Heart left ventricle (tissue), 16 donors: ENCODE data around the gene PLAGL2. TPM values are rescaled to one million over a fixed set of nuclear protein-coding genes. Genes with fewer than 3 reads are reported as not detected.

ENCODE experiments used
- ATAC-seq, 4 donors: fragments of 200-7000 bp; cut with Tn5 transposase; one replicate each; pipeline ENCODE4 v1.9.1; 2020 to 2022; ENCODE audit warnings: moderate library complexity in 4 of 4, mild to moderate bottlenecking in 3 of 4, moderate number of reproducible peaks in 1 of 4
- DNase-seq, 5 donors: peaks; one replicate each; pipeline ENCODE4 v3.0.0-alpha.2; 2020
- H3K27ac ChIP-seq, 12 donors: fragments of 200-600 bp; sonication (generic) in 4 of 12; one replicate each; pipeline versions ENCODE4 v1.5.0 to v1.8.0; 2016 to 2022; ENCODE audit warnings: mild to moderate bottlenecking in 2 of 12
- H3K27me3 ChIP-seq, 9 donors: fragments of 200-600 bp; sonication (generic) in 2 of 9; one replicate each; pipeline versions ENCODE4 v1.5.1 to v1.8.0; 2016 to 2022; ENCODE audit warnings: mild to moderate bottlenecking in 3 of 9
- H3K36me3 ChIP-seq, 9 donors: fragments of 200-600 bp; sonication (generic) in 2 of 9; one replicate each; pipeline versions ENCODE4 v1.5.0 to v1.8.0; 2018 to 2022; ENCODE audit warnings: mild to moderate bottlenecking in 2 of 9
- H3K4me1 ChIP-seq, 12 donors: fragments of 200-600 bp; sonication (generic) in 4 of 12; one replicate each; pipeline versions ENCODE4 v1.5.0 to v1.8.0; 2016 to 2022; ENCODE audit warnings: mild to moderate bottlenecking in 3 of 12
- H3K4me3 ChIP-seq, 12 donors: fragments of 200-600 bp; sonication (generic) in 4 of 12; one replicate each; pipeline versions ENCODE4 v1.5.0 to v1.8.0; 2017 to 2022; ENCODE audit warnings: mild to moderate bottlenecking in 9 of 12, moderate library complexity in 4 of 12
- H3K9me3 ChIP-seq, 12 donors: fragments of 200-600 bp; sonication (generic) in 4 of 12; one replicate each; pipeline versions ENCODE4 v1.5.0 to v1.8.0; 2016 to 2022; ENCODE audit warnings: mild to moderate bottlenecking in 1 of 12
- POLR2A ChIP-seq, 2 donors: fragments of 450-650 bp; IDR thresholded peaks; one replicate each; pipeline ENCODE4 v1.6.1; 2017; ENCODE audit warnings: antibody characterized with exemption in 2 of 2, mild to moderate bottlenecking in 2 of 2, moderate library complexity in 2 of 2
- WGBS, 4 donors: extraction: QIAGEN DNeasy Blood & Tissue Kit in 2 of 4; methylation state at CpG; one replicate each; pipeline versions ENCODE4 v1.1.5 to v1.1.7; 2013 to 2018; 5-methylcytosine and 5-hydroxymethylcytosine counted together
- intact Hi-C, 10 donors: fragments of 100-400 bp; cut with DNase I; formaldehyde crosslinking; loops; one replicate each; pipeline versions ENCODE4 v1.11.1 to v1.14.2; 2022
- polyA plus RNA-seq, 2 donors: library from polyadenylated mRNA; stranded (reverse); fragments of 200-250 nt; gene quantifications; one replicate each; pipeline ENCODE4 v1.2.3, GENCODE V29; 2013
- total RNA-seq, 9 donors: library from RNA; depleted of rRNA in 2 of 9; stranded (reverse); fragments of >200 nt in 2 of 9; fragmentation: NEBNext Ultra II Directional in 3 of 9; extraction: Animal tissue kit (Norgen Biotek cat#: 25700) in 3 of 9; gene quantifications; one replicate each; pipeline versions ENCODE4 v1.1.0 to v1.2.4, GENCODE V29; 2016 to 2023
- TF ChIP-seq, protein P1 (sequence below), 12 donors: fragments of 200-600 bp; sonication (generic) in 4 of 12; IDR thresholded peaks; one replicate each; pipeline versions ENCODE4 v1.5.0 to v1.8.0; 2018 to 2022; ENCODE audit warnings: antibody characterized with exemption in 12 of 12, mild to moderate bottlenecking in 5 of 12
- donor health status: ischemic (EF 13 %, LVEDD 7.1; RV severe dilation, severe dysfunction).
- donor health status: healthy with polysubstance abuse.
- donor health status: DM: no; HTN: yes; CAD: no.
- donor health status: DM: no; HTN: no; CAD: no.
- donor health status: ischemic (EF 25% LVEDD 6.9; RV normal size, moderate dysfunction).
- donor health status: ischemic (EF 25% LVEDD 5.7; RV mildly dilated, moderate dysfunction).
- donor health status: healthy.
- donor health status: DM: yes; HTN: yes; CAD: no.
- donor health status: ischemic (EF 35%, LVEDD 5.7; RV mildly dilated, moderate dysfunction).
- donor health status: nonischemic (EF 11% LVEDD 7.7; RV severe dilation, severe dysfunction).
- donor health status: DM: yes; HTN: yes; CAD: no.
- donor health status: PGD.
- donor health status: ischemic (EF 29% LVEDD 5.4; RV normal size, mild dysfunction).
- donor health status: nonischemic (EF 23%, LVEDD 6.1; RV moderate dilation, normal function).

PLAGL2 gene
- total and polyA plus RNA-seq, 11 donors = 4.0 to 9.9 (median 6.3) TPM

DNA sequence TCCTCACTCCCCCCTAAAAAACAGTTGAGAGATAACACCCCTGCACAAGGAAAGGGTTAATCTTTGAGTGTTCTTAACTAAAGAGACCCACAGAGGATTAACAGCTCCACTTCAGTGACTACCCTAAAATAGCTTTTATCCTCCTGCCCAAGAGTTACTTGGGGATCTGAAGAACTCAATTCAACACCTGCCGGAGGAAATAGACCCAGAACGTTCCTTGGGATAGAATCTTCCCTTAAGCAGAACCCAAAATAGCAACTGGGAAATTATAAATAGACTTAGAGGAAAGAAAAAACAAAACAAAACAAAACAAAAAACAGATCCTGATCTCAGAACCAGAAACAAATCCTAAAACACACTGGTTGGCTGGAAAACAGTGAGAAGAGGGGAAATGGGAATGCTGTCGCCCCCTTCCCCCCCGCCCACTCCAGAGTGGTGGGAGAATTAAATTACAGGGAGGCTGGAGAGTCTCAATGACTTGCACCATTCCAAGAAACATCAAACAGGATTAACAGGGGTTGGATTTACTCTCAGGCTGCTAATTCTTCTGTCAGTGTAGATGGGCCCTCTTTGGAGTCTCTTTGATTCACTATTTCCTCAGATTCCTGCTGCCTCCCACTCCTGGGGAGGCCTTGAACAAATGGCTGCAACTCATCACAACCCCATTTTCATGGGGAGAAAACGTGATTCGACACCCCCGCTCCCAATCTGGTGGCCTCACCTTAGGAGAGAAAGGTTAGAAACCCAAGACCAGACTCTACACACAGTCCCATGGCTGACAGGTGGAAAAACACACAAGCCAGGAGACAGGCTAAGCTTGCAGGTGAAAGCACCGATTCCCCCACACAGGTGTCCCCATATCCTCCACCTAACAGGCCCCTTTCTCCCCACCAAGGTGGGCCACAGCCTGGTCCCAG, 1.4 kb downstream of the PLAGL2 start:
- intact Hi-C loops = loop anchor here in 5 of 10 donors (2.0 to 10.0 kb wide), 4 partner anchors 95 to 276 kb away; partner anchors contain the start of genes TM9SF4 (in 3 of the 5) and ASXL1 (in 1 of the 5)
- H3K9me3 ChIP-seq = no peaks in the 10 kb centered on the region
- TF ChIP-seq POLR2A (IDR thresholded peaks at IDR 0.05) = no peak
- TF ChIP-seq, protein P1, sequence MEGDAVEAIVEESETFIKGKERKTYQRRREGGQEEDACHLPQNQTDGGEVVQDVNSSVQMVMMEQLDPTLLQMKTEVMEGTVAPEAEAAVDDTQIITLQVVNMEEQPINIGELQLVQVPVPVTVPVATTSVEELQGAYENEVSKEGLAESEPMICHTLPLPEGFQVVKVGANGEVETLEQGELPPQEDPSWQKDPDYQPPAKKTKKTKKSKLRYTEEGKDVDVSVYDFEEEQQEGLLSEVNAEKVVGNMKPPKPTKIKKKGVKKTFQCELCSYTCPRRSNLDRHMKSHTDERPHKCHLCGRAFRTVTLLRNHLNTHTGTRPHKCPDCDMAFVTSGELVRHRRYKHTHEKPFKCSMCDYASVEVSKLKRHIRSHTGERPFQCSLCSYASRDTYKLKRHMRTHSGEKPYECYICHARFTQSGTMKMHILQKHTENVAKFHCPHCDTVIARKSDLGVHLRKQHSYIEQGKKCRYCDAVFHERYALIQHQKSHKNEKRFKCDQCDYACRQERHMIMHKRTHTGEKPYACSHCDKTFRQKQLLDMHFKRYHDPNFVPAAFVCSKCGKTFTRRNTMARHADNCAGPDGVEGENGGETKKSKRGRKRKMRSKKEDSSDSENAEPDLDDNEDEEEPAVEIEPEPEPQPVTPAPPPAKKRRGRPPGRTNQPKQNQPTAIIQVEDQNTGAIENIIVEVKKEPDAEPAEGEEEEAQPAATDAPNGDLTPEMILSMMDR (IDR thresholded peaks at IDR 0.05) = no peak
- DNase-seq (no peak), ATAC-seq (peak in 1 of 4 donors; percentile 1)
- WGBS, 4 donors = 25 to 40% (median 32%) methylated on average over 8 of the region's 8 CpGs
- H3K4me3 ChIP-seq = peak overlapping the region in 11 of 12 donors; percentile 70 to 99 (median 97)
- H3K36me3 ChIP-seq = peaks cover 0 to 37% (median 18%) of the 10 kb centered on the region in 9 donors
- H3K27ac ChIP-seq = peak overlapping the region; percentile 67 to 99 (median 93)
- peaks cover 10 to 74% (median 62%) of the 10 kb centered on the region in 12 donors for H3K4me1 ChIP-seq
- no peaks in the 10 kb centered on the region for H3K27me3 ChIP-seq

DNA sequence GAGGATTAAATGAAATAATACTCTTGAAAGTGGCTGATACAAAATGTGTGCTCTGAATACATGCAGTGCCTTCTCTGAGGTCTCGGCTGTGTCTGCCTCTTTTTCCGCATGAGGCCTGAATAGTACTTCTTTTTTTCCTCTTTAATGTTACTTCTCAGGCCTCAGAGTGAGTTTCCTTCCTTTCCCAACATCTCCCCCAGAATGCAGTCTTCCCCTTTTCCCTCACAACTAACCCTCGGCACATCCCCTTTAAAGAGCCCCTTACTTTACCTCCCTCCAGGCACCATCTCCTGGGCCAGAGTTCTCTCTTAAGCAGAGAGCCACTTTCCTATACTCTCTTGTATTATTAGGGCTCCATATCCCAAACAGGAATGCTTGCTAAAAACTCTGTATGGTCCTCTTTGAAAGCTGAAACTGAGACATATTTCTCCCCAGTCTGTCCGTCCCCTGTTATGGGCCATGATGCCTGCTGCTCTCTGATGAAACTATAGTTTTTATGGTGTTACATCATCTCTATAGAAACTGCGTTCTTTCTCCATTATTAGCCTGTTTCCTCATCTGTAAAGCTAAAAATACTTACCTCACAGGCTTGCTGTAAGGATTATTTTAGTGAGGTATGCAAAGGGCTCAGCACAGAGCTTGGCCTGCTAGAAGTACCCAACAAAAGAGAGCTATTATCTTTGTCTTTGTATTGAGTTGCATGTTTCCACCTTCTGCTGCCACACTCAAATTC, 2.3 kb downstream of the PLAGL2 start:
- 45 to 49% (median 46%) methylated on average over 5 of the region's 5 CpGs for WGBS, 4 donors
- no peak for DNase-seq
- TF ChIP-seq POLR2A (IDR thresholded peaks at IDR 0.05) = no peak
- TF ChIP-seq, protein P1 (IDR thresholded peaks at IDR 0.05) = no peak
- intact Hi-C loops = loop anchor here in 5 of 10 donors (5.0 to 10.0 kb wide), 3 partner anchors 98 to 277 kb away; partner anchors contain the start of genes TM9SF4 (in 3 of the 5) and ASXL1 (in 1 of the 5)
- Histone ChIP-seq H3K36me3 (peaks cover 0 to 37% (median 20%) of the 10 kb centered on the region in 9 donors), H3K27me3 (no peaks in the 10 kb centered on the region), H3K27ac (peak overlapping the region; percentile 67 to 99 (median 93)), H3K4me1 (peaks cover 10 to 76% (median 62%) of the 10 kb centered on the region in 12 donors), H3K4me3 (peak overlapping the region in 9 of 12 donors; percentile 87 to 99 (median 97)), H3K9me3 (no peaks in the 10 kb centered on the region)
- ATAC-seq = peak in 2 of 4 donors; percentile 29 to 58

DNA sequence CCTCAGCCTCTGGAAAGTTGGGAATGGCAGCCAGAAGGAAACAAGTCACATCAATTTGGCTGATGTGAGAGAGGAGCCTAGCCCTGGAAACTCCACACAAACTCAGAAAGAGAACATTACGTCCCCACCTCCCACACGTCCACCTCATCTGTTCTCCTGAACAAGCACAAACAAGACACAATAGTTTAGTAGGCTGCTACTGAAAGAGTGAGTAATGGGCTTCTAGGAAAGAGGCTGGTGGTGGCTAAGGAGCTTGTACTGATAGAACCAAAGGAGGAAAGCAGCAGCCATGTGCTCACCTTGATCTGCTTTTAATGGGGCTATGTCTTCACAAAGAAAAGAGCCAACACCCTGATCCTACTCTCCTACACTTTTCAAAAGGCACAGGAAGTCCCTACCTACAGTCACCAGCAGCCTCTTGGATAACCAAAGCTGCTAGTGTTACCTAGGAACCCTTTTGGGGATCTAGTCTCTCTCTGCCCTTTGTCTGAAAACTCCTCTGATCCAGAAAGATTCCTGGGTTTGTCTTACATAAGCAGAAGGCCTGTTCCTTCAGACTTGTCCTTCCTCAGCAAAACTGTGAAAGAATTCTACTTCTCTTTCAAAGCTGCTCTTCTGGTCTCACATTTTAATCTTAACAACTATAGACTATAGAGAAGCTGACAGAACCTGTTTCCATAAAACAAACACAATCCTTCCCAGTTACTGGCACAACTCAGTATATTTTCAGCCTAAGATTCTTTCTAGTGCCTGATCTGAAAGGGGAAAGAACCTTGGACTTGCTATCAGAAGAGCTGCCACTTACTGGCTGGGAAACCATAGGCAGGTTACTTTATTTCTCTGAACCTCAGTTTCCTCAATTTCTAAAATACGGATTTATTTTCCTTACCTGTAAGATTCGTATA, 3.1 kb downstream of the PLAGL2 start:
- ATAC-seq (peak in 2 of 4 donors; percentile 11 to 29), DNase-seq (peak in 1 of 5 donors; percentile 48)
- H3K4me1 ChIP-seq = peaks cover 10 to 78% (median 60%) of the 10 kb centered on the region in 12 donors
- TF ChIP-seq, protein P1 (IDR thresholded peaks at IDR 0.05) = no peak
- TF ChIP-seq POLR2A (IDR thresholded peaks at IDR 0.05) = no peak
- no peaks in the 10 kb centered on the region for H3K27me3 ChIP-seq
- H3K9me3 ChIP-seq = no peaks in the 10 kb centered on the region
- 30 to 39% (median 36%) methylated on average over 4 of the region's 4 CpGs for WGBS, 4 donors
- peaks cover 0 to 38% (median 25%) of the 10 kb centered on the region in 9 donors for H3K36me3 ChIP-seq
- intact Hi-C loops = loop anchor here in 6 of 10 donors (5.0 to 10.0 kb wide), 4 partner anchors 97 to 278 kb away; partner anchors contain the start of genes TM9SF4 (in 3 of the 6) and ASXL1 (in 2 of the 6)
- peak overlapping the region; percentile 67 to 99 (median 93) for H3K27ac ChIP-seq
- peak overlapping the region in 7 of 12 donors; percentile 87 to 99 (median 97) for H3K4me3 ChIP-seq
